ENCODE measurements around the gene CAMK2D.

DNA sequence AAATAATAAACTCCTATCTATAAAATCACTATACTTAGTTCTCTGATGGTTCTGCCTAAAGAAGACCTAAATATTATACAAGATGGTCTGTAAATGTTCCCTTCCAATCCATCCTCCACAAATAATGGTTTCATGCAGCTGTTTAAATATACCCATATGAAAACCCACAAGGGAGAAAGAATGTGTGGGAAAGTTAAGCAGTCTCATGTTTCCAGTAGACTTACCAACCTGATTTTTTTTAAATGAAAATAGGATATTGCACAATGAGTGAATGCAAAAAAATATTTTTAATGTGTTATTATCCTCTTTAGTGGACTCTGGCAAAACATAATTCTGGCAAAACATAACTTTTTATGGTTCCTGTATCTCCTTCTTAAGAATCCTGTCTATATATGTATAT, 23.3 kb downstream of the CAMK2D start:
- TF ChIP-seq CTCF (IDR thresholded peaks at IDR 0.05 in 8 of 11, conservative IDR thresholded peaks at IDR 0.05 in 3 of 11) = no peak
- TF ChIP-seq POLR2AphosphoS5 (IDR thresholded peaks at IDR 0.05) = no peak
- TF ChIP-seq POLR2A (IDR thresholded peaks at IDR 0.05) = no peak
